ENCODE results near the gene EGLN3. TPM values are rescaled to one million over a fixed set of nuclear protein-coding genes. Genes with fewer than 3 reads are reported as not detected.

Gene EGLN3
- polyA plus RNA-seq, 2 of the 4 experiments (the other 2 are of a cell fraction), result 3.5 to 15.4 TPM

GRCh38 chr14:33986804-33987203, 35.9 kb upstream of the EGLN3 start:
- POLR2A ChIA-PET, result interaction anchor here (0.7 to 0.9 kb wide), 2 partner anchors 36 to 73 kb away, joined by 3 read pairs; no protein-coding TSS in a partner anchor
- FAIRE-seq (no peak), DNase-seq (ENCODE audit: low read depth in 1 of 2, low spot score in 1 of 2) (peak; percentile 56 to 87)

GRCh38 chr14:33985242-33985641, 34.4 kb upstream of the EGLN3 start:
- peaks cover 4% of the 10 kb centered on the region; the same call in 1 of the 3 replicates for H3K9me3 ChIP-seq
- ChIA-PET CTCF (no interaction called here), POLR2A (no interaction called here)
- 97% methylated on average over 2 of the region's 2 CpGs for WGBS (ENCODE audit: missing lambda C conversion rate)
- no peak for FAIRE-seq
- peak in 1 of 2 experiments; percentile 38 for DNase-seq (ENCODE audit: low read depth in 1 of 2, low spot score in 1 of 2)
- H3K4me2 ChIP-seq, result no peak overlapping the region
- no peak overlapping the region for H3K4me3 ChIP-seq
- H3K4me1 ChIP-seq, result peaks cover 13% of the 10 kb centered on the region
- no peak overlapping the region for H3K27ac ChIP-seq
- TF ChIP-seq GATA3 (IDR thresholded peaks at IDR 0.05; ENCODE audit: borderline replicate concordance) (no peak), ATOH8 (CRISPR knock-in tag; IDR thresholded peaks at IDR 0.05; ENCODE audit: low read depth) (no peak), ZC3H11A (IDR thresholded peaks at IDR 0.05) (no peak), CBX8 (IDR thresholded peaks at IDR 0.05) (no peak), ZSCAN20 (CRISPR knock-in tag; IDR thresholded peaks at IDR 0.05) (no peak), FOSL2 (IDR thresholded peaks at IDR 0.05) (no peak), FOSL2 (CRISPR knock-in tag; IDR thresholded peaks at IDR 0.05) (no peak), POLR2A (IDR thresholded peaks at IDR 0.05; ENCODE audit: low read length) (no peak), EP300 (IDR thresholded peaks at IDR 0.05) (no peak)
- ATAC-seq, result peak in 1 of 2 experiments; percentile 30; a peak in 2 of 6 replicates

More at GRCh38 chr14:33986804-33987203, 35.9 kb upstream of the EGLN3 start:
- 46% methylated on average over 5 of the region's 5 CpGs for WGBS (ENCODE audit: missing lambda C conversion rate)
- no peak overlapping the region for H3K4me3 ChIP-seq
- CTCF ChIA-PET, result interaction anchor here (0.8 to 1.6 kb wide), 2 partner anchors 11 to 112 kb away, joined by 3 to 4 read pairs; no protein-coding TSS in a partner anchor
- peaks cover 15% of the 10 kb centered on the region for H3K4me1 ChIP-seq
- ATAC-seq, result peak; percentile 91 to 97
- H3K9me3 ChIP-seq, result peaks cover 4% of the 10 kb centered on the region; the same call in 1 of the 3 replicates
- 0 out of 6 replicates have a peak overlapping the region, but pooled peaks of 1 of the 2 experiments have one; percentile 51 for H3K27ac ChIP-seq
- no peak for TF ChIP-seq FOSL2 (IDR thresholded peaks at IDR 0.05)
- TF ChIP-seq FOSL2 (CRISPR knock-in tag; IDR thresholded peaks at IDR 0.05), result peak; percentile 73; the same call in 1 of the 2 replicates
- no peak for TF ChIP-seq POLR2A (IDR thresholded peaks at IDR 0.05; ENCODE audit: low read length)
- TF ChIP-seq E2F6 (IDR thresholded peaks at IDR 0.05; ENCODE audit: borderline replicate concordance, low read depth), result no peak
- H3K4me2 ChIP-seq, result peak overlapping the region; percentile 12; the same call in 2 of the 3 replicates

- no peak for TF ChIP-seq HDAC2 (IDR thresholded peaks at IDR 0.05)
- no peak for TF ChIP-seq RCOR1 (IDR thresholded peaks at IDR 0.05; ENCODE audit: low read depth, low read length)
- no peak for TF ChIP-seq NPAS2 (CRISPR knock-in tag; IDR thresholded peaks at IDR 0.05; ENCODE audit: borderline replicate concordance)
- no peak for TF ChIP-seq BCL3 (IDR thresholded peaks at IDR 0.05)
- TF ChIP-seq SMC3 (IDR thresholded peaks at IDR 0.05), result no peak
- TF ChIP-seq HES2 (IDR thresholded peaks at IDR 0.05), result no peak
- TF ChIP-seq ZNF302 (CRISPR knock-in tag; IDR thresholded peaks at IDR 0.05), result no peak
- no peak for TF ChIP-seq E2F6 (IDR thresholded peaks at IDR 0.05; ENCODE audit: borderline replicate concordance, low read depth)
- TF ChIP-seq HOXB13 (CRISPR knock-in tag; IDR thresholded peaks at IDR 0.05; ENCODE audit: low read depth), result no peak
- TF ChIP-seq SREBF2 (IDR thresholded peaks at IDR 0.05), result no peak
- no peak for TF ChIP-seq FOSL2 (IDR thresholded peaks at IDR 0.05)
- no peak for TF ChIP-seq FOSL2 (CRISPR knock-in tag; IDR thresholded peaks at IDR 0.05)
- TF ChIP-seq RAD21 (conservative IDR thresholded peaks at IDR 0.05 in 1 of 2, IDR thresholded peaks at IDR 0.05 in 1 of 2), result no peak
- no peak for TF ChIP-seq CHD2 (IDR thresholded peaks at IDR 0.05; ENCODE audit: low read length, partially characterized antibody)
- no peak for TF ChIP-seq MAFK (IDR thresholded peaks at IDR 0.05; ENCODE audit: partially characterized antibody)
- WGBS (ENCODE audit: missing lambda C conversion rate), result 46% methylated on average over 7 of the region's 7 CpGs
Observed at GRCh38 chr14:33979613-33980276, 28.9 kb upstream of the EGLN3 start.

More at GRCh38 chr14:33979613-33980276, 28.9 kb upstream of the EGLN3 start:
- CTCF ChIA-PET, result no interaction called here
- no peak for DNase-seq (ENCODE audit: low read depth in 1 of 2, low spot score in 1 of 2)
- ATAC-seq, result no peak
- H3K4me1 ChIP-seq, result no peaks in the 10 kb centered on the region
- no peak overlapping the region for H3K4me3 ChIP-seq
- H3K9me3 ChIP-seq, result no peaks in the 10 kb centered on the region
- FAIRE-seq, result no peak
- no peak overlapping the region for H3K4me2 ChIP-seq
- no peak overlapping the region for H3K27ac ChIP-seq
- POLR2A ChIA-PET, result no interaction called here

Data from A549 (cell line).